ENCODE results near the gene MNT.

DNA sequence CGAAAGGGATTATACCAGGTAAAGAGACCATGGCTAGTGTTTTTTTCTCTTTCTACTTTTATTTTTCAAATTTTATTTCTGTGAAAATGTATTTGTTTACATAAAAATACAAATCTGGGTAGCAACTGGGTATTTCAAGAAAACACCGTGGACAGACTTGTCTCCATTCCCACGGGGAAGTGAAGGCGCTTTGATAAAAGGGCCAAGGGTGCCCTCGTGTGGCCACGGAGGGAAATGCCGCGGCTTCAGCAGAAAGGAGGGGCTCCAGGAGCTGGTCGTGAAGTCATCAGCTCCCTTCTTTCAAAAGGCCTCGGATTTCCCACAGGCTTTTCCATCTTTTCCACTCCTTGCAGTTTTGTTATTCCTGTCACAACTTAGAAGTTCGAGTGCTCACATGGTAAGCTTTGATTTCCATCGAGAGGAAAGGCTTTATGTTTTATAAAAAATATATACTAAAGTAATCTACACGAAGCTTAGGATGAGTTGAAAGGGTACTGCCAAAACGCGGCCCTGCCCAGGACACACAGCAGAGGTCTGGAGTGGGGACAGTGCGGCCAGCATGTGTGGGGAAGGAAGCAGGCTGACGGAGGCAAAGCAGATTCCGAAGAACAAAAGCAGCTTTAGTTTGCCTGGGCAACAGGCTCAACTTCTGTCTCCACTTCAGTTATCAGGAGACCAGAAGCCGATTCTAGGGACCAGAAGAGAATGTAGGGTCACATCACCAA is 15.3 kb upstream of the MNT start:
- TF ChIP-seq, protein P1, sequence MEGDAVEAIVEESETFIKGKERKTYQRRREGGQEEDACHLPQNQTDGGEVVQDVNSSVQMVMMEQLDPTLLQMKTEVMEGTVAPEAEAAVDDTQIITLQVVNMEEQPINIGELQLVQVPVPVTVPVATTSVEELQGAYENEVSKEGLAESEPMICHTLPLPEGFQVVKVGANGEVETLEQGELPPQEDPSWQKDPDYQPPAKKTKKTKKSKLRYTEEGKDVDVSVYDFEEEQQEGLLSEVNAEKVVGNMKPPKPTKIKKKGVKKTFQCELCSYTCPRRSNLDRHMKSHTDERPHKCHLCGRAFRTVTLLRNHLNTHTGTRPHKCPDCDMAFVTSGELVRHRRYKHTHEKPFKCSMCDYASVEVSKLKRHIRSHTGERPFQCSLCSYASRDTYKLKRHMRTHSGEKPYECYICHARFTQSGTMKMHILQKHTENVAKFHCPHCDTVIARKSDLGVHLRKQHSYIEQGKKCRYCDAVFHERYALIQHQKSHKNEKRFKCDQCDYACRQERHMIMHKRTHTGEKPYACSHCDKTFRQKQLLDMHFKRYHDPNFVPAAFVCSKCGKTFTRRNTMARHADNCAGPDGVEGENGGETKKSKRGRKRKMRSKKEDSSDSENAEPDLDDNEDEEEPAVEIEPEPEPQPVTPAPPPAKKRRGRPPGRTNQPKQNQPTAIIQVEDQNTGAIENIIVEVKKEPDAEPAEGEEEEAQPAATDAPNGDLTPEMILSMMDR (IDR thresholded peaks at IDR 0.05 in 8 of 11, conservative IDR thresholded peaks at IDR 0.05 in 3 of 11) = peak; percentile 92 to 100 (median 98)
- peak in 2 of 3 donors; percentile 61 to 75 for TF ChIP-seq POLR2AphosphoS5 (IDR thresholded peaks at IDR 0.05)

Measured in spleen (tissue), 7 donors.